PFSK-1 (cell line): ENCODE results near the gene RIN3.

Source experiments
- POLR2AphosphoS5 ChIP-seq: IDR thresholded peaks from 2 replicates; pipeline ENCODE4 v1.6.1; 2012; ENCODE audit warnings: low read depth, mild to moderate bottlenecking, control low read depth, low read length, moderate library complexity
- SIN3A ChIP-seq: IDR thresholded peaks from 2 replicates; pipeline ENCODE4 v1.6.1; 2012; ENCODE audit warnings: mild to moderate bottlenecking, low read length, moderate library complexity, borderline replicate concordance; ENCODE audit not compliant: insufficient read depth

DNA sequence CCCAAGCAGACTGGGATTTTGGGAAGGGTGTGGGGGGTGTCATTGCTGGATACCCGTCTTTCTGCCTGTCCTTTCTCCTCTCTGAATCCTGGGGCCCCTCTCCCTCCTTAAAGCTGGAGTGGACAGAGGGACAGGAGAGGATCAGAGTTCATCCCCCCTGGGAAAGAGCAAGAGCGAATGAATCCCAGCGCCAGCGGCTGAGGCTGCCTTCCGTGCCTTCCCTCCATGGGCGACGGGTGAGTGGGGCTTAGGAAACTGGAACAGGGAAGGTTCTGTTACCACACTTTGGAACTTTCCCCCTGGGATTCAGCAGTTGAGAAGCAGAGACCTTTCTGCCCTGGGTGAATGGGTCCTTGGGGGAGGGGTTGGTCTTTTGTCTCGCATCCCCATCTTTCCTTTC, 16.2 kb upstream of the RIN3 start:
- TF ChIP-seq POLR2AphosphoS5 = no peak
- no peak for TF ChIP-seq SIN3A
